GM19324 (cell line): Measurements from ENCODE around the gene PDGFC.

Source experiments
- ATAC-seq: cut with Tn5 transposase; IDR thresholded peaks from one replicate; pipeline ENCODE4 v1.9.1; 2021; ENCODE audit warnings: mild to moderate bottlenecking, moderate library complexity; ENCODE audit not compliant: unreplicated experiment, low FRiP score

Gene PDGFC

DNA sequence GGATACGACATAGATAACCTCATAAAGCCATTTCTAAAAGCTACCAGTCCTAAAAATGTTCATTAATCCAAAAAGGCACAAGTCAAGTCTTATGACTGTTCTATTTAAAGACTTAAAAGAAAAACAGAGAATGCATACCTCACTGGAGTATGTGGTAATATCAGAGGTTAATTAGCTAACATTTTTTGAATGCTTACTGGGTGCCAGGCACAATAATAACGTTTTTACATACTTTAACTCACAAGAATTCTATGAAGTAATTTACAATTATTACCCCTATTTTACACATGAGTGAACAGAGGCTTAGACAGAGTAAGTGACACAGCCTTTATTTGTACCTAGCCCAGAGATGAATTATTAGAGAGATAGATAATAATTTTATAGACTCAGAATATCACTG, 207.5 kb downstream of the PDGFC start:
- no peak for ATAC-seq

GRCh38 chr4:156763511-156763910, 208.1 kb downstream of the PDGFC start:
- ATAC-seq: no peak

DNA sequence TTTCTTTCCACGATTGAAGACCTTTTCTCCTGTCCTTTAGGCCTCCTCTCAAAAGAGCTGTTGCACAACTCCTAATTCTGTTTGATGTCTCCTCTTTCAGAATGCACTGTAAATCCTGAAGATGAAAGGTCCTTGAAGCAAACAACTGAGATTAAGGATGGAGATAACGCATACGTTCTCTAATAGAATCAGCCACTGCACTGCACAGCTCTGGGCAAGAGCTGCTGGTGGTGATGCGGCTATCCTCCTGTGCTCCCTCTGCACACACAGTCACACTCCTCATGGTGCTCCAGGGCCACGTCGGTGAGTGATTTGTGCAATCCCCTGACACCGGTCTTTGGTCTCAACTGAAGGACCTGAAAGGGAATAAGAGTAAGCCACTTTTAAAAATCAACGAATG, 208.7 kb downstream of the PDGFC start:
- no peak for ATAC-seq

DNA sequence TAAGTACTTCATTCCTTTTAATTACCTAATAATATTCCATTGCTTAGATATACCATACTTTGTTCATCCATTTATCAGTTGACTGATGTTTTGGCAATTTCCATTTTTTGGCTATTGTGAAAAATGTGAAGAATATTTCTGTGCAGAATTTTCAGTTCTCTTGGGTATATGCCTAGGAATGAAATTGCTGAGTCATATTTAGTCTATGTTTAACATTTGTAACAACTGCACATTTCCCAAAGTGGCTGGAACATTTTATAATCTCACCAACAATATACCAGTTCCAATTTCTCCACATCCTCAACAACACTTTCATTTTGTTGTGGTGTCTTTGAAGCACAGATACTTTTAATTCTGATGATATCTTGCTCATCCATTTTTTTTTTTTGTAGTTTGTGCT, 215.5 kb downstream of the PDGFC start:
- no peak for ATAC-seq

GRCh38 chr4:156754832-156755570, 216.6 kb downstream of the PDGFC start:
- no peak for ATAC-seq

DNA sequence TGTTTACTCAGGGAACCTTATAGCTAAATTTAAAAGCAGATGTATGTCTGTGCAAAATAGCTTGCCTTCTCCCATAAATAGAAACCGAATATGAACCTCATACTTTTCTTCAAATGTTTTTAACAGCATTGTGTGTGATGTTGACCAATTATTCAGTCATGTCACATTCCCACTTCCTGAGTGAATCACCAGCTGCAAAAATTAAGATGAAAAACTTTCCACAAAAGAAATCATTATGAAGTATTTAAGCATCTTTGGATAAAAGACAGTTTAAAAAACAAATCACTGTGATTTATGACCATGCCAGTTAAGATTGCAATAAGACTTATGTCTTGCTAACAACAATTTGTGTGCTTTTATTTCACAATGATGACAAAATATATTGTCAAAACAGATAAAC, 220.1 kb downstream of the PDGFC start:
- no peak for ATAC-seq

DNA sequence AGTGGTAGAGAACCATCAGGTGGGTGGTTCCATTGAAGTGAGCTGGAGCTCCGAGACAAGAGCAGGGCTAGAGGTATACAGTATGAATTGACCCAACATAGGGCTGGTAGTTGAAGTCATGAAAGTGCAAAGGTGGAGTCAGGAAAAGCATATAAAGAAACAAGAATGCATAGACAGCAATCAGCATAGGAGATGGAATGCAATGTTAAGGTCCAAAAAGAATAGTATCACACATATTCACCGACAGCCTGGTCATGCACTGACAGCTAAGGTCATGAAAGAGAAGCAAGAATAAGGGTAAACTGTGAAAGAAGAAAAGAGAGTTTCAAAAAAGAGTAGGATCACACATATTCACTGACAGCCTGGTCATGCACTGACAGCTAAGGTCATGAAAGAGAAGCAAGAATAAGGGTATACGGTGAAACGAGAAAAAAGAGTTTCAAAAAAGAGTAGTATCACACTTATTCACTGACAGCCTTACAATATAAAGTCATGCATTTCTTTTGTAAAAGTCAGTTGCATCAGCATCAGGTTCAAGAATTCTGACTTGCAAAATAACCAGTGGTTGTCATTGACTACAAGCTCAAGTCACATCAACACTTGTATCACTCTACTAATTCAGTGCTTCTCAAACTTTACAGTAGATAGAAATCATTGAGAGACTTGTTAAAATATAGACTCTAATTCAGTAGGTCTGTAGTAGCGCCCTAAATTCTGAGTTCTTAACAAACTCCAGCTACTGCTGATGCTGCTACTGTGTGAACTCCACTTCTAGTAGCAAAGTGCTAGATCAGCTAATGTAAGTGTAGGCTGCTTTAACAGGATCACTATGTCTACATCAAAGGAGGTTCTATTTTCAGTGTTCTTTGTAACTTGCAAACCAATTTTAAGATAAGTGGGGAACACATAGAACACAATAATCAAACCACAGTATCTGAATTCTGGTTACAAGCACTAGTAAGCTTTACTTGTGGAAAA, 221.9 kb downstream of the PDGFC start:
- ATAC-seq: no peak

GRCh38 chr4:156746111-156746510, 225.5 kb downstream of the PDGFC start:
- no peak for ATAC-seq

DNA sequence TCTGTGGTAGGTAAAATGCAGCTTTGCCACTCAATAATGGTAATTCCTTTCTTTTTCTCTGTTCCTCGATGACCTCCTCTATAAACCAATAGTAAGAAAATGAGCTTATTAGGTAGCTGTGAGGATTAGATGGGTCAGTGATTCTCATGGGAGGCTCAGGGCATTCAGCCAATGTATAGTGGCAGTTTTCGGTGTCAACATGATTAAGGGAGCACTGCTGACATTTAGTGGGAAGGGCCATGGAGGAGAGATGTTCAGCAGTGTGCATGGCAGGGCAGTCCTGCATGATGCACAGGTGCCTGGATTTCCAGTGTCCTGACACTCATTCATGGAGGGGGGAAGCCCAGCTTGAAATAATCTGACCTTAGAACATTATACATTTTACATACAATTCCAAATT, 232.8 kb downstream of the PDGFC start:
- ATAC-seq: no peak

GRCh38 chr4:156734965-156735895, 236.4 kb downstream of the PDGFC start:
- ATAC-seq: no peak

GRCh38 chr4:156733582-156733981, 238.0 kb downstream of the PDGFC start:
- no peak for ATAC-seq

GRCh38 chr4:156732634-156733033, 239.0 kb downstream of the PDGFC start:
- no peak for ATAC-seq

DNA sequence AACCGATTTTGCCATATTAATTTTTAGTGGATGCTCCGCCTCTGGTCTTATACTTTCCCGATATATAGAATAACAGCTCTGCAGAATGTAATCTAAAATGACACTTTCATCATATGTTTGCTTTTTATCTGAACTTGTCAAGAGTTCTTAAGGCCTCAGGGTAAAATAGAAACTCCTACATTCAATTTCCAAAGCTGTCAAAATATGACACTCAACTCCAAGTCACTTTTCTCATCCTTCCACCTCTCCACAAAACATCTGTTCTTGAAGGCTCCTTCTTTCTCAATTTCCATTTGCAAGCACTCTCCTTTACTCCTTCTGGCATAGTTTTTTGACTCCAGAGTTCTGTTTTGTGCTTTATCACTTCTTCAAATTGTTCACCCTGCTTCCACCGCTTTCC, 242.2 kb downstream of the PDGFC start:
- ATAC-seq: no peak

DNA sequence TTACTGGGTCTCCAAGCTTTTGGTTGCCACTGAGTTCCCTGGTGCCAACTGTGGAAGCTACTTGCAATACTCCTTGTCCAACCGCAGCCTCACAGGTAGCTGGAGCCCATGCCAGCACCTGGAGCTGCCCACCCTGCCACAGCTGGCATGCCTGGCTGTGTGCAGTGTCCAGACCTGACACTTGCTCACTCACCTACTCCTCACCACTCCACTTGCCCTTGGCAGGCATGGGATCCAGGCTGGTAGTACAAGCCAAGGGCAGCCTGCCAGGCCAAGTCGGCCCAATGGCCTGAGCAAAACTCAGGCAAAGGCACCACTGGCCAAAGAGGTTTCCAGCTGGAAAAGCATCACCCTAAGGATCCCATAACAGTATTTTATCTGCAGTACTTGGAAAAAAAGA, 246.3 kb downstream of the PDGFC start:
- ATAC-seq: no peak

DNA sequence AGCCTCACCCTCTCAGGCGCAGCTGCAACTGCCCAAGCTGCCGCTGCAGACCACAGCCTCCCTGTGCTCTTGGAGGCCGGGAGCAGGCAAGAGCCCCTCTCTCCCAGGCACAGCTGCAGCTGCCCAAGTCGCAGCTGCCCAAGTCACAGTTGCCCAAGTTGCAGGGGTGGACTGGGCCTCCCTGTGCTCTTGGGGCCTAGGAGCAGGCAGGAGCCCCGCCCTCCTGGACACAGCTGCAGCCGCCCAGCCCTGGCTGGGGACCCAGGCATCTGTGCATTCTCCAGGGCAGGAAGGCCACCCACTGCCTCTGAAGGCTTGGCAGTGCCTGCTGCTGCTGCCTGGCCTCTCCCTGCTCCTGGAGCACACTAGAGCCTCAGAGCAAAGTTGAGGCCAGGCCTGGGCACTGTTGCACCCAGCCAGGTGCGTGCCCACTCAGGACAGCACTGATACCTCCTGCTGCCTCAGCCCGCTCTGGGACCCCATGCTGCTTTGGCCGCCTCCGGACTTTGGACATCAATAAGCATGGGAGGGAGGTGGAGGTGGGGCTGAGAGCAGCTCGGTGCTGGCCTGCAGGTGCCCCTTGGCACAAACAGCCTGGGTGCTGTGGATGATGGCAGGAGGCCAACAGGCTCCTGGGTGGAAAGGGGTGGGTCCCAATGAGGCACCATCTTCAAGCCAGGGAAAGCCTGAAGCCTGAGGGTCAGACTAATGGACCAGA, 247.5 kb downstream of the PDGFC start:
- ATAC-seq: no peak

GRCh38 chr4:156718226-156718625, 253.4 kb downstream of the PDGFC start:
- ATAC-seq: no peak

GRCh38 chr4:156711193-156711590, 260.4 kb downstream of the PDGFC start:
- no peak for ATAC-seq
